HepG2 (cell line): ENCODE data around the gene PRPSAP1. TPM values are rescaled to one million over a fixed set of nuclear protein-coding genes. Genes with fewer than 3 reads are reported as not detected.
A peak's percentile ranks its signal among the peaks of the same experiment; 100 is the strongest.

Experiments used
- BRCA1 ChIP-seq: sonication (generic); formaldehyde crosslinking; IDR thresholded peaks from 2 replicates; pipeline ENCODE4 v1.4.0; 2020; ENCODE audit warnings: missing genetic modification reagents
- BRF2 ChIP-seq: sonication (generic); formaldehyde crosslinking; IDR thresholded peaks from 2 replicates; pipeline ENCODE4 v1.8.1; 2022; ENCODE audit warnings: mild to moderate bottlenecking, missing genetic modification reagents
- PAF1 ChIP-seq: IDR thresholded peaks from 2 replicates; pipeline ENCODE4 v1.6.1; 2016; ENCODE audit warnings: missing genetic modification reagents, missing compliant biosample characterization
- RERE ChIP-seq: IDR thresholded peaks from 2 replicates; pipeline ENCODE4 v1.6.1; 2016; ENCODE audit warnings: low read depth, missing genetic modification reagents, missing compliant biosample characterization
- SNRNP70 ChIP-seq: fragments of 200-400 bp; formaldehyde crosslinking; IDR thresholded peaks from 2 replicates; pipeline ENCODE4 v1.6.1; 2017; ENCODE audit warnings: mild to moderate bottlenecking, low read depth, low read length, moderate library complexity
- SP4 ChIP-seq: sonication (generic); formaldehyde crosslinking; IDR thresholded peaks from 2 replicates; pipeline ENCODE4 v1.8.1; 2023; ENCODE audit warnings: mild to moderate bottlenecking, missing genetic modification reagents
- SSRP1 ChIP-seq: IDR thresholded peaks from 2 replicates; pipeline ENCODE4 v1.6.1; 2016; ENCODE audit warnings: control low read depth
- ZMYM3 ChIP-seq: sonication (generic); formaldehyde crosslinking; IDR thresholded peaks from 2 replicates; pipeline ENCODE4 v1.5.1; 2020; ENCODE audit warnings: mild to moderate bottlenecking, missing genetic modification reagents
- ZMYM4 ChIP-seq: sonication (generic); formaldehyde crosslinking; IDR thresholded peaks from 2 replicates; pipeline ENCODE4 v1.8.1; 2023; ENCODE audit warnings: mild to moderate bottlenecking, missing genetic modification reagents
- ZNF362 ChIP-seq: sonication (generic); formaldehyde crosslinking; IDR thresholded peaks from 2 replicates; pipeline ENCODE4 v1.4.0; 2020; ENCODE audit warnings: missing genetic modification reagents, mild to moderate bottlenecking, borderline replicate concordance
- ZNF557 ChIP-seq: sonication (generic); formaldehyde crosslinking; IDR thresholded peaks from 2 replicates; pipeline ENCODE4 v1.4.0; 2020; ENCODE audit warnings: missing genetic modification reagents
- ZNF646 ChIP-seq: sonication (generic); formaldehyde crosslinking; IDR thresholded peaks from 2 replicates; pipeline ENCODE4 v1.9.0; 2021; ENCODE audit warnings: mild to moderate bottlenecking, missing genetic modification reagents
- ZNF703 ChIP-seq: sonication (generic); formaldehyde crosslinking; IDR thresholded peaks from 2 replicates; pipeline ENCODE4 v1.5.1; 2020; ENCODE audit warnings: missing genetic modification reagents, mild to moderate bottlenecking, moderate library complexity, borderline replicate concordance
- ZNF883 ChIP-seq: sonication (generic); formaldehyde crosslinking; IDR thresholded peaks from 2 replicates; pipeline ENCODE4 v1.5.1; 2020; ENCODE audit warnings: mild to moderate bottlenecking, missing genetic modification reagents; ENCODE audit errors: not compliant biosample characterization
- polyA plus RNA-seq, 8 experiments: library from polyadenylated mRNA; depleted of rRNA in 3 of 8; stranded (reverse) in 7 of 8; unstranded in 1 of 8; fragments of >200 nt; fragmentation: Illumina TruSeq in 4 of 8; extraction: Trizol in 4 of 8; gene quantifications; 2 replicates each; pipeline versions ENCODE4 v1.2.1 to v1.2.3, GENCODE V29; 2011 to 2016; ENCODE audit warnings: low read depth in 4 of 8, missing spikeins in 1 of 8, mixed read lengths in 1 of 8; ENCODE audit not compliant: insufficient read depth in 1 of 8
- total RNA-seq, 5 experiments: library from RNA; depleted of rRNA; stranded (reverse); fragments of >200 nt; fragmentation: Illumina TruSeq; extraction: Trizol; gene quantifications; 2 replicates each; pipeline ENCODE4 v1.2.3, GENCODE V29; 2016; ENCODE audit warnings: low read depth in 1 of 5

The PRPSAP1 gene
- total and polyA plus RNA-seq, 2 of the 13 experiments (the other 11 are each of a cell fraction or from before 2014, with no cell fraction given) = 91.1 to 314 TPM

GRCh38 chr17:76384222-76384986 lies 30.7 kb upstream of the PRPSAP1 start, which contains the start of gene SPHK1 (continued):
- 0 out of 2 replicates have a peak, but pooled peaks have one; percentile 19 for TF ChIP-seq ZNF557
- 0 out of 2 replicates have a peak, but pooled peaks have one; percentile 11 for TF ChIP-seq ZNF362 (CRISPR knock-in tag)
- no peak for TF ChIP-seq PAF1 (CRISPR knock-in tag)
- TF ChIP-seq BRF2 (CRISPR knock-in tag) = peak; percentile 36
- TF ChIP-seq BRCA1 = no peak
- no peak for TF ChIP-seq SSRP1 (CRISPR knock-in tag)
- no peak for TF ChIP-seq ZNF646 (CRISPR knock-in tag)
- TF ChIP-seq ZNF703 (CRISPR knock-in tag) = no peak
- peak; percentile 91 for TF ChIP-seq ZNF883 (CRISPR knock-in tag)
- TF ChIP-seq RERE (CRISPR knock-in tag) = peak; percentile 56
- TF ChIP-seq ZMYM4 (CRISPR knock-in tag) = peak; percentile 39; the same call in 1 of the 2 replicates
- no peak for TF ChIP-seq ZMYM3 (CRISPR knock-in tag)
- peak; percentile 47; the same call in 1 of the 2 replicates for TF ChIP-seq SNRNP70
- peak; percentile 73; the same call in 1 of the 2 replicates for TF ChIP-seq SP4 (CRISPR knock-in tag)
